HL-60 (cell line): ENCODE results near the gene PLPP6.

Experiments
- CTCF ChIP-seq: IDR thresholded peaks from one replicate; pipeline ENCODE4 v1.5.1; 2011; ENCODE audit warnings: low read length, control low read depth, inconsistent platforms; ENCODE audit not compliant: insufficient read depth
- GABPA ChIP-seq: IDR thresholded peaks from 2 replicates; pipeline ENCODE4 v1.6.1; 2012; ENCODE audit warnings: low read depth
- POLR2AphosphoS5 ChIP-seq: IDR thresholded peaks from 2 replicates; pipeline ENCODE4 v1.6.1; 2012; ENCODE audit warnings: low read depth
- SPI1 ChIP-seq: IDR thresholded peaks from 2 replicates; pipeline ENCODE4 v1.6.1; 2012; ENCODE audit warnings: low read depth, mild to moderate bottlenecking, borderline replicate concordance
- TF ChIP-seq, protein P1 (sequence below): IDR thresholded peaks from 2 replicates; pipeline ENCODE4 v1.6.1; 2012; ENCODE audit warnings: low read depth; ENCODE audit not compliant: insufficient replicate concordance

GRCh38 chr9:4671737-4672136 lies 9.6 kb downstream of the PLPP6 start:
- TF ChIP-seq CTCF: no peak
- no peak for TF ChIP-seq POLR2AphosphoS5
- TF ChIP-seq, protein P1, sequence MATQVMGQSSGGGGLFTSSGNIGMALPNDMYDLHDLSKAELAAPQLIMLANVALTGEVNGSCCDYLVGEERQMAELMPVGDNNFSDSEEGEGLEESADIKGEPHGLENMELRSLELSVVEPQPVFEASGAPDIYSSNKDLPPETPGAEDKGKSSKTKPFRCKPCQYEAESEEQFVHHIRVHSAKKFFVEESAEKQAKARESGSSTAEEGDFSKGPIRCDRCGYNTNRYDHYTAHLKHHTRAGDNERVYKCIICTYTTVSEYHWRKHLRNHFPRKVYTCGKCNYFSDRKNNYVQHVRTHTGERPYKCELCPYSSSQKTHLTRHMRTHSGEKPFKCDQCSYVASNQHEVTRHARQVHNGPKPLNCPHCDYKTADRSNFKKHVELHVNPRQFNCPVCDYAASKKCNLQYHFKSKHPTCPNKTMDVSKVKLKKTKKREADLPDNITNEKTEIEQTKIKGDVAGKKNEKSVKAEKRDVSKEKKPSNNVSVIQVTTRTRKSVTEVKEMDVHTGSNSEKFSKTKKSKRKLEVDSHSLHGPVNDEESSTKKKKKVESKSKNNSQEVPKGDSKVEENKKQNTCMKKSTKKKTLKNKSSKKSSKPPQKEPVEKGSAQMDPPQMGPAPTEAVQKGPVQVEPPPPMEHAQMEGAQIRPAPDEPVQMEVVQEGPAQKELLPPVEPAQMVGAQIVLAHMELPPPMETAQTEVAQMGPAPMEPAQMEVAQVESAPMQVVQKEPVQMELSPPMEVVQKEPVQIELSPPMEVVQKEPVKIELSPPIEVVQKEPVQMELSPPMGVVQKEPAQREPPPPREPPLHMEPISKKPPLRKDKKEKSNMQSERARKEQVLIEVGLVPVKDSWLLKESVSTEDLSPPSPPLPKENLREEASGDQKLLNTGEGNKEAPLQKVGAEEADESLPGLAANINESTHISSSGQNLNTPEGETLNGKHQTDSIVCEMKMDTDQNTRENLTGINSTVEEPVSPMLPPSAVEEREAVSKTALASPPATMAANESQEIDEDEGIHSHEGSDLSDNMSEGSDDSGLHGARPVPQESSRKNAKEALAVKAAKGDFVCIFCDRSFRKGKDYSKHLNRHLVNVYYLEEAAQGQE: no peak
- TF ChIP-seq SPI1: no peak
- TF ChIP-seq GABPA: no peak
